SU-DHL-6 (cell line): ENCODE results near the gene ABCC8.

Source experiments
- H2AFZ ChIP-seq: fragments of 200-600 bp; sonication (generic); 2 replicates; pipeline ENCODE4 v1.6.1; 2014; ENCODE audit warnings: low read depth, mild to moderate bottlenecking, moderate library complexity, mixed read lengths, antibody characterized with exemption, low read length; ENCODE audit not compliant: severe bottlenecking
- H3F3A ChIP-seq: fragments of 200-600 bp; shearing (Covaris generic); 2 replicates; pipeline ENCODE4 v1.6.0; 2016; ENCODE audit warnings: antibody characterized with exemption, mild to moderate bottlenecking; ENCODE audit not compliant: insufficient read depth
- H3K27ac ChIP-seq: fragments of 200-600 bp; sonication (generic); 2 replicates; pipeline ENCODE4 v1.5.1; 2016; ENCODE audit warnings: low read depth, mild to moderate bottlenecking, low read length, moderate library complexity, mixed read lengths
- H3K27me3 ChIP-seq: fragments of 200-600 bp; sonication (generic), shearing (Covaris generic); 2 replicates; pipeline ENCODE4 v1.6.0; 2014; ENCODE audit warnings: mild to moderate bottlenecking, low read length
- H3K36me3 ChIP-seq: fragments of 200-600 bp; sonication (generic); 2 replicates; pipeline ENCODE4 v1.6.1; 2014; ENCODE audit warnings: mild to moderate bottlenecking, low read length, mixed read lengths
- H3K4me2 ChIP-seq: fragments of 300-600, 200-600 bp; shearing (Covaris generic), sonication (generic); 2 replicates; pipeline ENCODE4 v1.6.0; 2014; ENCODE audit warnings: low read length, low read depth, mild to moderate bottlenecking; ENCODE audit not compliant: poor library complexity, severe bottlenecking
- H3K4me3 ChIP-seq: fragments of 200-600 bp; sonication (generic); 2 replicates; pipeline ENCODE4 v1.5.1; 2014; ENCODE audit warnings: antibody characterized with exemption, low read length, mild to moderate bottlenecking, mixed read lengths; ENCODE audit not compliant: insufficient read depth, poor library complexity, severe bottlenecking
- H3K79me2 ChIP-seq: fragments of 200-600 bp; sonication (generic); 2 replicates; pipeline ENCODE4 v1.6.1; 2014; ENCODE audit warnings: mild to moderate bottlenecking, low read length, moderate library complexity; ENCODE audit not compliant: insufficient read depth
- H3K9ac ChIP-seq: fragments of 200-600 bp; sonication (generic); 2 replicates; pipeline ENCODE4 v1.7.0; 2014; ENCODE audit warnings: mild to moderate bottlenecking, low read length
- H3K9me2 ChIP-seq: fragments of 200-600 bp; sonication (generic); replicated peaks from 2 replicates; pipeline ENCODE4 v1.6.1; 2014; ENCODE audit warnings: low read length; ENCODE audit not compliant: insufficient read depth
- H3K9me3 ChIP-seq: fragments of 200-600 bp; sonication (generic); 2 replicates; pipeline ENCODE4 v1.6.1; 2014; ENCODE audit warnings: low read length, mixed read lengths; ENCODE audit not compliant: insufficient read depth
- H4K20me1 ChIP-seq: fragments of 200-600 bp; sonication (generic); 2 replicates; pipeline ENCODE4 v1.6.1; 2014; ENCODE audit warnings: low read depth, mild to moderate bottlenecking, antibody characterized with exemption, low read length, moderate library complexity, mixed read lengths
- EZH2phosphoT487 ChIP-seq: fragments of 200-600 bp; sonication (generic), shearing (Covaris generic); conservative IDR thresholded peaks from 2 replicates; pipeline ENCODE4 v1.6.1; 2018; ENCODE audit warnings: mild to moderate bottlenecking, antibody characterized with exemption, low read length, moderate library complexity, mixed read lengths
- TF ChIP-seq, protein P1 (sequence below): fragments of 200-600 bp; sonication (generic); IDR thresholded peaks from one replicate; pipeline ENCODE4 v1.5.1; 2017; ENCODE audit warnings: antibody characterized with exemption, mild to moderate bottlenecking, low read length, moderate library complexity; ENCODE audit not compliant: insufficient read depth, poor library complexity, severe bottlenecking

The ABCC8 gene

DNA sequence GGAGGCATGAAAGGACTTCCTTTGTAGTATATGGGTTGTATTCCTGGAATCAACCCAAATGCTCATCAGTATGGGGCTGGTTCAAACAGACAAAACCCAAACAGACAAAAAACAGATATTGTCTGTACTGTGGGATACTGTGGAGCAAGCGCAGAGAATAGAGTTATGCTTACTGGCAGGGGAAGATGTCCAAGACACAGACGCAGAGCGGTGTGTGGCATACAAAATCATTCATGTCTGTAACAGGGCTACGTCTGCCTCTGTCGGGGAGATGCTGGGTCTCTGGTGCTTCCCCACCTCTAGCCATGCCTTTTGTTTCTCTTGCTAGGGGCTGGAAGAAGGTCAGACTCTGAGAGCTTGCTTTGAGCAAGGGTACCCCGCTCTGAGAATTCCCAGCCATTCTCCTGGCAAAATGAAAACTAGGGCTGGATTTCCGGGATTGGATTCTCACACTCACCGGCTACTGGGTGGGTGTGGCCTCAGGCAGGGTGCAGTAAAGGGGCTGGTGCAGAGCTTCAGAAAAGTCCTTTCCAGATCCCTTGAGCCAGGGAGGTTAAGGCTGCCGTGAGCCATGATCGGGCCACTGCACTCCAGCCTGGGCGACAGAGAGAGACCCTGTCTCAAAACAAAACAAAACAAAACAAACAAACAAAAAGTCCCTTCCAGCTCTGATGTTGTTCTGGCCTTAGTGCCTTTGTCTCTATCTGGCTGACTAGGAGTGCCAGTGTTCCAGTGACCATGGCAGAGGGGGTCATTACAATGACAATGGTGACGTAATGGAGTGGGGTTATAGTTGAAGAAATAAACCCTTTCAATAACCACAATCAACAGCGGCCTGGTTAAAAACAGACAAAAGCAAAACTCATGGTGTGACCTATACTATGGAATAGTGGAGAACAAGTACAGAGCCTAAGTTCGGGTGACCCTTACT is 2.9 kb upstream of the ABCC8 start:
- TF ChIP-seq, protein P1, sequence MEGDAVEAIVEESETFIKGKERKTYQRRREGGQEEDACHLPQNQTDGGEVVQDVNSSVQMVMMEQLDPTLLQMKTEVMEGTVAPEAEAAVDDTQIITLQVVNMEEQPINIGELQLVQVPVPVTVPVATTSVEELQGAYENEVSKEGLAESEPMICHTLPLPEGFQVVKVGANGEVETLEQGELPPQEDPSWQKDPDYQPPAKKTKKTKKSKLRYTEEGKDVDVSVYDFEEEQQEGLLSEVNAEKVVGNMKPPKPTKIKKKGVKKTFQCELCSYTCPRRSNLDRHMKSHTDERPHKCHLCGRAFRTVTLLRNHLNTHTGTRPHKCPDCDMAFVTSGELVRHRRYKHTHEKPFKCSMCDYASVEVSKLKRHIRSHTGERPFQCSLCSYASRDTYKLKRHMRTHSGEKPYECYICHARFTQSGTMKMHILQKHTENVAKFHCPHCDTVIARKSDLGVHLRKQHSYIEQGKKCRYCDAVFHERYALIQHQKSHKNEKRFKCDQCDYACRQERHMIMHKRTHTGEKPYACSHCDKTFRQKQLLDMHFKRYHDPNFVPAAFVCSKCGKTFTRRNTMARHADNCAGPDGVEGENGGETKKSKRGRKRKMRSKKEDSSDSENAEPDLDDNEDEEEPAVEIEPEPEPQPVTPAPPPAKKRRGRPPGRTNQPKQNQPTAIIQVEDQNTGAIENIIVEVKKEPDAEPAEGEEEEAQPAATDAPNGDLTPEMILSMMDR = no peak
- TF ChIP-seq EZH2phosphoT487 = no peak
- H3K36me3 ChIP-seq = no peaks in the 10 kb centered on the region
- H3K4me2 ChIP-seq = no peak overlapping the region
- H3K79me2 ChIP-seq = no peaks in the 10 kb centered on the region
- no peak overlapping the region for H3K4me3 ChIP-seq
- no peaks in the 10 kb centered on the region for H3K9me3 ChIP-seq
- no peaks in the 10 kb centered on the region for H3K9me2 ChIP-seq
- no peak overlapping the region for H3K27ac ChIP-seq
- H4K20me1 ChIP-seq = no peaks in the 10 kb centered on the region
- H3F3A ChIP-seq = no peaks in the 10 kb centered on the region
- H3K9ac ChIP-seq = no peak overlapping the region
- no peak overlapping the region for H2AFZ ChIP-seq
- no peaks in the 10 kb centered on the region for H3K27me3 ChIP-seq

DNA sequence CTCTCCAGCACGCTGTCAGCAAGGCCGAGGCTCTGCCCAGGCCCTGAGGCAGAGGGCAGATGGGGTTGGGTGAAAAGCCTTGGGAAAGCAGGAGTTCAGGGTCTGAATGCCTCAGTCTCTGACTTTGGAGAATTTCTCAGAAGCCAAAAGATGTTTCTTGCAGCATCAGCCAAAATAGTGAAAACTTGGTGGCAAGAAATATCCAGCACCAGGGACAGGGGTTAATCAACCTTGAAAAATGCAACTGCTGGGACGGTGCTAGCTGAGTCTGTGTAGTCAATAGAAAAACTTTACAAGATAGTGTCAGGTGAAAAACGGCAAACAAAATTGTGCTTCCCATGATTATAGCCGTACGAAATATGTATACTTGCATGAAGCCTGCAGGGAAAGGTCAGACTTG is 1.4 kb upstream of the ABCC8 start:
- H2AFZ ChIP-seq = no peak overlapping the region
- no peaks in the 10 kb centered on the region for H3K27me3 ChIP-seq
- H3K79me2 ChIP-seq = no peaks in the 10 kb centered on the region
- no peak for TF ChIP-seq EZH2phosphoT487
- TF ChIP-seq, protein P1 = no peak
- H3K9ac ChIP-seq = no peak overlapping the region
- H3K9me2 ChIP-seq = no peaks in the 10 kb centered on the region
- no peak overlapping the region for H3K27ac ChIP-seq
- H4K20me1 ChIP-seq = no peaks in the 10 kb centered on the region
- H3K4me3 ChIP-seq = no peak overlapping the region
- no peak overlapping the region for H3K4me2 ChIP-seq
- H3K36me3 ChIP-seq = no peaks in the 10 kb centered on the region
- no peaks in the 10 kb centered on the region for H3K9me3 ChIP-seq
- H3F3A ChIP-seq = no peaks in the 10 kb centered on the region

DNA sequence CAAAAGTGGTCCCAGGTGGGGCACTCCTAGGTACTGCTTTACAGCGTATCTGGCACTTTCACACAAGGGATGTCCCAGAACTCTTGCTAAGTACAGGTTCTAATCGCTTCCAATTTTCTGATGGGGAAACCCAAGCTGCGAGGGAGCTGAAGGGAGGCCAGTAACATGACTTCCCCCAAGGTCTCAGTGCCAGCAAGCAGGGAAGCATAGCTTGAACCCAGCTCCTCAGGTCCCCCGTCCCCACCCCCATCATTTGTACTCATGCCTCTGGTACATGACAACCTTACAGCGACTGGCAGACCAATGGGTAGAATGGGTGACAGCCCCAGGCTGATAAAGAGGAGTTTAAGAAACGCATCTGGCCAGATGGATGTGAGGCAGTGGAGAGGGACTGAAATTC is 716 bp upstream of the ABCC8 start:
- Histone ChIP-seq H3K9me3 (no peaks in the 10 kb centered on the region), H3K27me3 (no peaks in the 10 kb centered on the region), H2AFZ (no peak overlapping the region), H3K9me2 (no peaks in the 10 kb centered on the region), H3F3A (no peaks in the 10 kb centered on the region), H3K36me3 (no peaks in the 10 kb centered on the region), H3K4me3 (no peak overlapping the region), H3K27ac (no peak overlapping the region), H4K20me1 (no peaks in the 10 kb centered on the region), H3K4me2 (no peak overlapping the region), H3K79me2 (no peaks in the 10 kb centered on the region), H3K9ac (no peak overlapping the region)
- TF ChIP-seq, protein P1 = no peak
- TF ChIP-seq EZH2phosphoT487 = no peak
